HG03520 (cell line): Measurements from ENCODE around the gene BHLHE23.

Source experiments
- ATAC-seq: cut with Tn5 transposase; IDR thresholded peaks from one replicate; pipeline ENCODE4 v1.9.1; 2021; ENCODE audit warnings: mild to moderate bottlenecking, moderate library complexity; ENCODE audit not compliant: unreplicated experiment

BHLHE23 gene

GRCh38 chr20:63026582-63027165 is 19.9 kb upstream of the BHLHE23 start:
- no peak for ATAC-seq

GRCh38 chr20:63025534-63026331 is 19.0 kb upstream of the BHLHE23 start:
- no peak for ATAC-seq

- ATAC-seq: no peak
Measured at GRCh38 chr20:63024573-63025392, 18.0 kb upstream of the BHLHE23 start.

GRCh38 chr20:63023936-63024571 is 17.3 kb upstream of the BHLHE23 start:
- no peak for ATAC-seq

GRCh38 chr20:63023071-63023935 is 16.5 kb upstream of the BHLHE23 start:
- no peak for ATAC-seq

GRCh38 chr20:63022501-63022900 is 15.7 kb upstream of the BHLHE23 start:
- ATAC-seq: no peak

GRCh38 chr20:63021356-63022321 is 14.9 kb upstream of the BHLHE23 start:
- ATAC-seq: no peak

- no peak for ATAC-seq
Measured at GRCh38 chr20:63020681-63021080, 13.9 kb upstream of the BHLHE23 start.

- no peak for ATAC-seq
Measured at GRCh38 chr20:63017826-63018411, 11.2 kb upstream of the BHLHE23 start.

- no peak for ATAC-seq
Measured at GRCh38 chr20:63017076-63017825, 10.5 kb upstream of the BHLHE23 start.

GRCh38 chr20:63016514-63017075 is 9.8 kb upstream of the BHLHE23 start:
- no peak for ATAC-seq

- ATAC-seq: no peak
Measured at GRCh38 chr20:63015662-63016361, 9.0 kb upstream of the BHLHE23 start.

- no peak for ATAC-seq
Measured at GRCh38 chr20:63015147-63015661, 8.4 kb upstream of the BHLHE23 start.

GRCh38 chr20:63014710-63015109 is 7.9 kb upstream of the BHLHE23 start:
- ATAC-seq: no peak

- ATAC-seq: no peak
Measured at GRCh38 chr20:63014287-63014686, 7.5 kb upstream of the BHLHE23 start.

- ATAC-seq: no peak
Measured at GRCh38 chr20:63013207-63013606, 6.4 kb upstream of the BHLHE23 start.

- no peak for ATAC-seq
Measured at GRCh38 chr20:63011798-63012197, 5.0 kb upstream of the BHLHE23 start.
